ENCODE data around the gene CELF2. TPM values are rescaled to one million over a fixed set of nuclear protein-coding genes. Genes with fewer than 3 reads are reported as not detected.

Gene CELF2
- total RNA-seq, 2 experiments from 2014 or later, result 165 to 181 TPM

GRCh38 chr10:11057994-11058393 is 40.3 kb downstream of the CELF2 start:
- Mint-ChIP-seq H3K36me3 (ENCODE audit: low read depth) (no peaks in the 10 kb centered on the region), H3K27ac (no peak overlapping the region), H3K9me3 (peaks cover 4% of the 10 kb centered on the region), H3K27me3 (peaks cover 3% of the 10 kb centered on the region), H3K4me1 (no peaks in the 10 kb centered on the region), H3K4me3 (no peak overlapping the region)
- POLR2A ChIA-PET, result no interaction called here
- no peak for DNase-seq
- CTCF ChIA-PET, result no interaction called here

GRCh38 chr10:11058965-11059364 is 41.3 kb downstream of the CELF2 start:
- Mint-ChIP-seq H3K4me1 (no peaks in the 10 kb centered on the region), H3K27me3 (peaks cover 3% of the 10 kb centered on the region), H3K4me3 (no peak overlapping the region), H3K9me3 (peaks cover 4% of the 10 kb centered on the region), H3K36me3 (ENCODE audit: low read depth) (no peaks in the 10 kb centered on the region), H3K27ac (no peak overlapping the region)
- CTCF ChIA-PET, result no interaction called here
- no peak for DNase-seq
- POLR2A ChIA-PET, result no interaction called here

- no peaks in the 10 kb centered on the region for H3K9me3 Mint-ChIP-seq
- H3K27ac Mint-ChIP-seq, result no peak overlapping the region
- CTCF ChIA-PET, result interaction anchor here (0.6 kb wide), 1 partner anchor 138 kb away, joined by 3 read pairs; no protein-coding TSS in a partner anchor
- H3K36me3 Mint-ChIP-seq (ENCODE audit: low read depth), result no peaks in the 10 kb centered on the region
- DNase-seq, result no peak
- no peaks in the 10 kb centered on the region for H3K4me1 Mint-ChIP-seq
- POLR2A ChIA-PET, result no interaction called here
- H3K4me3 Mint-ChIP-seq, result no peak overlapping the region
- peaks cover 3% of the 10 kb centered on the region for H3K27me3 Mint-ChIP-seq
Measured at GRCh38 chr10:11063856-11064255, 46.2 kb downstream of the CELF2 start.

GRCh38 chr10:11064832-11065231 is 47.2 kb downstream of the CELF2 start:
- no peak overlapping the region for H3K27ac Mint-ChIP-seq
- ChIA-PET CTCF (interaction anchor here (0.6 kb wide), 1 partner anchor 1194 kb away, joined by 3 read pairs; no protein-coding TSS in a partner anchor), POLR2A (no interaction called here)
- H3K27me3 Mint-ChIP-seq, result peaks cover 3% of the 10 kb centered on the region
- H3K9me3 Mint-ChIP-seq, result no peaks in the 10 kb centered on the region
- no peaks in the 10 kb centered on the region for H3K4me1 Mint-ChIP-seq
- no peak overlapping the region for H3K4me3 Mint-ChIP-seq
- DNase-seq, result no peak
- no peaks in the 10 kb centered on the region for H3K36me3 Mint-ChIP-seq (ENCODE audit: low read depth)

GRCh38 chr10:11065567-11065966 is 47.9 kb downstream of the CELF2 start:
- CTCF ChIA-PET, result no interaction called here
- Mint-ChIP-seq H3K36me3 (ENCODE audit: low read depth) (no peaks in the 10 kb centered on the region), H3K4me1 (no peaks in the 10 kb centered on the region), H3K27me3 (peaks cover 3% of the 10 kb centered on the region), H3K27ac (no peak overlapping the region), H3K4me3 (no peak overlapping the region), H3K9me3 (no peaks in the 10 kb centered on the region)
- POLR2A ChIA-PET, result no interaction called here
- no peak for DNase-seq

- Mint-ChIP-seq H3K27ac (no peak overlapping the region), H3K4me1 (no peaks in the 10 kb centered on the region), H3K36me3 (ENCODE audit: low read depth) (no peaks in the 10 kb centered on the region), H3K9me3 (no peaks in the 10 kb centered on the region), H3K27me3 (peaks cover 3% of the 10 kb centered on the region), H3K4me3 (no peak overlapping the region)
- DNase-seq, result no peak
- ChIA-PET CTCF (no interaction called here), POLR2A (no interaction called here)
Measured at GRCh38 chr10:11066520-11066919, 48.8 kb downstream of the CELF2 start.

GRCh38 chr10:11068861-11069633 is 51.4 kb downstream of the CELF2 start:
- DNase-seq, result no peak
- POLR2A ChIA-PET, result no interaction called here
- no peak overlapping the region for H3K27ac Mint-ChIP-seq
- H3K27me3 Mint-ChIP-seq, result no peaks in the 10 kb centered on the region
- H3K4me1 Mint-ChIP-seq, result no peaks in the 10 kb centered on the region
- CTCF ChIA-PET, result interaction anchor here (0.6 to 1.1 kb wide), 2 partner anchors 27 to 72 kb away, joined by 3 read pairs; no protein-coding TSS in a partner anchor
- no peaks in the 10 kb centered on the region for H3K36me3 Mint-ChIP-seq (ENCODE audit: low read depth)
- H3K4me3 Mint-ChIP-seq, result no peak overlapping the region
- H3K9me3 Mint-ChIP-seq, result no peaks in the 10 kb centered on the region

- Mint-ChIP-seq H3K4me3 (no peak overlapping the region), H3K4me1 (peaks cover 2% of the 10 kb centered on the region), H3K36me3 (ENCODE audit: low read depth) (no peaks in the 10 kb centered on the region), H3K27ac (no peak overlapping the region), H3K9me3 (no peaks in the 10 kb centered on the region), H3K27me3 (peaks cover 10% of the 10 kb centered on the region)
- CTCF ChIA-PET, result no interaction called here
- no peak for DNase-seq
- POLR2A ChIA-PET, result no interaction called here
Measured at GRCh38 chr10:11073410-11073809, 55.7 kb downstream of the CELF2 start.

GRCh38 chr10:11074536-11075267 is 57.0 kb downstream of the CELF2 start:
- H3K4me3 Mint-ChIP-seq, result no peak overlapping the region
- H3K4me1 Mint-ChIP-seq, result peaks cover 2% of the 10 kb centered on the region
- no peak overlapping the region for H3K27ac Mint-ChIP-seq
- ChIA-PET POLR2A (no interaction called here), CTCF (no interaction called here)
- no peak for DNase-seq
- no peaks in the 10 kb centered on the region for H3K36me3 Mint-ChIP-seq (ENCODE audit: low read depth)
- H3K9me3 Mint-ChIP-seq, result no peaks in the 10 kb centered on the region
- H3K27me3 Mint-ChIP-seq, result peaks cover 10% of the 10 kb centered on the region

GRCh38 chr10:11076221-11076620 is 58.5 kb downstream of the CELF2 start:
- no peak for DNase-seq
- Mint-ChIP-seq H3K27me3 (peaks cover 10% of the 10 kb centered on the region), H3K27ac (no peak overlapping the region), H3K36me3 (ENCODE audit: low read depth) (no peaks in the 10 kb centered on the region), H3K9me3 (no peaks in the 10 kb centered on the region), H3K4me3 (no peak overlapping the region), H3K4me1 (peaks cover 2% of the 10 kb centered on the region)
- ChIA-PET CTCF (interaction anchor here (1.0 to 1.1 kb wide), 2 partner anchors 10 to 17 kb away, joined by 3 read pairs; no protein-coding TSS in a partner anchor), POLR2A (no interaction called here)

GRCh38 chr10:11080564-11080984 is 62.9 kb downstream of the CELF2 start:
- Mint-ChIP-seq H3K4me1 (no peaks in the 10 kb centered on the region), H3K27ac (no peak overlapping the region), H3K9me3 (no peaks in the 10 kb centered on the region), H3K36me3 (ENCODE audit: low read depth) (no peaks in the 10 kb centered on the region), H3K4me3 (no peak overlapping the region), H3K27me3 (peaks cover 4% of the 10 kb centered on the region)
- DNase-seq, result no peak
- CTCF ChIA-PET, result no interaction called here
- POLR2A ChIA-PET, result no interaction called here

GRCh38 chr10:11081408-11081807 is 63.7 kb downstream of the CELF2 start:
- POLR2A ChIA-PET, result no interaction called here
- Mint-ChIP-seq H3K9me3 (no peaks in the 10 kb centered on the region), H3K27ac (no peak overlapping the region), H3K4me3 (no peak overlapping the region), H3K27me3 (peaks cover 2% of the 10 kb centered on the region), H3K36me3 (ENCODE audit: low read depth) (no peaks in the 10 kb centered on the region), H3K4me1 (no peaks in the 10 kb centered on the region)
- no peak for DNase-seq
- CTCF ChIA-PET, result no interaction called here

GRCh38 chr10:11082526-11082925 is 64.9 kb downstream of the CELF2 start:
- Mint-ChIP-seq H3K4me1 (no peaks in the 10 kb centered on the region), H3K4me3 (no peak overlapping the region), H3K27me3 (no peaks in the 10 kb centered on the region), H3K36me3 (ENCODE audit: low read depth) (no peaks in the 10 kb centered on the region), H3K27ac (no peak overlapping the region), H3K9me3 (no peaks in the 10 kb centered on the region)
- ChIA-PET CTCF (no interaction called here), POLR2A (no interaction called here)
- DNase-seq, result no peak
